ENCODE data around the gene PIK3CD. TPM values are rescaled to one million over a fixed set of nuclear protein-coding genes. Genes with fewer than 3 reads are reported as not detected.
"Not testable (repeated sequence)": the region's sequence is repeated elsewhere in the genome, so short reads cannot be mapped to it uniquely, and the experiment has no call there.

Gene PIK3CD
- total and polyA plus RNA-seq, 7 donors: 0.44 to 2.5 (median 0.93) TPM

- no peak for ATAC-seq
- 93 to 96% (median 95%) methylated on average over 28 of the region's 28 CpGs for WGBS, 3 donors
Observed at GRCh38 chr1:9744106-9744799, 92.7 kb downstream of the PIK3CD start.

GRCh38 chr1:9746211-9746610, 94.7 kb downstream of the PIK3CD start:
- Histone ChIP-seq H3K36me3 (ENCODE audit: insufficient read depth in 1 of 2, low read depth in 1 of 2) (peaks cover 0 to 91% of the 10 kb centered on the region in 2 donors), H3K27me3 (ENCODE audit: insufficient read depth in 3 of 3, low read length in 2 of 3) (no peaks in the 10 kb centered on the region), H3K27ac (no peak overlapping the region), H3K4me3 (no peak overlapping the region), H3K9me3 (no peaks in the 10 kb centered on the region), H3K4me1 (no peaks in the 10 kb centered on the region)
- 86 to 92% (median 92%) methylated on average over 3 of the region's 3 CpGs for WGBS, 3 donors
- intact Hi-C loops (cut with DNase I): no loop called here
- DNase-seq (peak in 1 of 2 donors; percentile 9), ATAC-seq (no peak)
- no peak for TF ChIP-seq CTCF (IDR thresholded peaks at IDR 0.05)

More at GRCh38 chr1:9744106-9744799, 92.7 kb downstream of the PIK3CD start:
- no peak for TF ChIP-seq CTCF (IDR thresholded peaks at IDR 0.05)
- Histone ChIP-seq H3K4me1 (no peaks in the 10 kb centered on the region), H3K4me3 (no peak overlapping the region), H3K27me3 (ENCODE audit: insufficient read depth in 3 of 3, low read length in 2 of 3) (no peaks in the 10 kb centered on the region), H3K36me3 (ENCODE audit: insufficient read depth in 1 of 2, low read depth in 1 of 2) (peaks cover 0 to 91% of the 10 kb centered on the region in 2 donors), H3K27ac (no peak overlapping the region), H3K9me3 (no peaks in the 10 kb centered on the region)
- intact Hi-C loops (cut with DNase I): no loop called here
- DNase-seq: peak in 1 of 2 donors; percentile 23

DNA sequence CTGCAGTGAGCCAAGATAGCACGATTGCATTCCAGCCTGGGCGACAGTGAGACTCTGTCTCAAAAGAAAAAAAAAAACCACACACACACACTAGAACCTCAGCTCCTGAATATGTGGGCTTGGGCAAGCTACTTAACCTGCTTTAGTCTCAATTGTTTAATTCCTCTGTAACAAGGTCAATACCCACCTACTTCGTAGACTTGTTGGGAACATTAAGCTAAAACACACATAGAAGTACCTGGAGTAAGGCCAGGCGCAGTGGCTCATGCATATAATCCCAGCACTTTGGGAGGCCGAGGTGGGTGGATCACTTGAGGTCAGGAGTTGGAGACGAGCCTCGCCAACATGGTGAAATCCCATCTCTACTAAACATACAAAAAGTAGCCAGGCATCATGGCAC, 95.1 kb downstream of the PIK3CD start:
- 84 to 92% (median 85%) methylated on average over 7 of the region's 7 CpGs for WGBS, 3 donors
- DNase-seq: peak in 1 of 2 donors; percentile 3
- no peak for TF ChIP-seq CTCF (IDR thresholded peaks at IDR 0.05)
- no peak overlapping the region for H3K4me3 ChIP-seq
- H3K36me3 ChIP-seq (ENCODE audit: insufficient read depth in 1 of 2, low read depth in 1 of 2): peaks cover 0 to 91% of the 10 kb centered on the region in 2 donors
- no peaks in the 10 kb centered on the region for H3K9me3 ChIP-seq
- intact Hi-C loops (cut with DNase I): no loop called here
- no peaks in the 10 kb centered on the region for H3K4me1 ChIP-seq
- no peak for ATAC-seq
- H3K27ac ChIP-seq: no peak overlapping the region
- no peaks in the 10 kb centered on the region for H3K27me3 ChIP-seq (ENCODE audit: insufficient read depth in 3 of 3, low read length in 2 of 3)

DNA sequence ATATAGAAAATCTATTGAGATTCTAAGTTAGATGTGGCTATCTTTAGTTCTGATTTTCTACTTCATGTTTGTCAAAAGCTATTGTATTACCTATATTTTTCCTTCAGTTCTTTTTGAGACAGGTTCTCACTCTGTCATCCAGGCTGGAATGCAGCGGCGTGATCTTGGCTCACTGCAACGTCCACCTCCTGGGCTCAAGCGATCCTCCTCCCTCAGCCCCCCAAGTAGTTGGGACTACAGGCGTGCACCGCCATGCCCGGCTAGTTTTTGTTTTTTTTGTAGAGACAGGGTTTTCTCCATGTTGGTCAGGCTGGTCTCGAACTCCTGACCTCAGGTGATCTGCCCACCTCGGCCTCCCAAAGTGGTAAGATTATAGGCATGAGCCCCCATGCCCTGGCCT, 96.9 kb downstream of the PIK3CD start:
- H3K4me3 ChIP-seq; intact Hi-C loops (cut with DNase I); ATAC-seq; H3K27me3 ChIP-seq (ENCODE audit: insufficient read depth in 3 of 3, low read length in 2 of 3); H3K4me1 ChIP-seq; H3K9me3 ChIP-seq; H3K27ac ChIP-seq: not testable (repeated sequence)
- DNase-seq: peak in 1 of 2 donors; percentile 21
- 94 to 95% (median 95%) methylated on average over 9 of the region's 9 CpGs for WGBS, 3 donors
- H3K36me3 ChIP-seq (ENCODE audit: insufficient read depth in 1 of 2, low read depth in 1 of 2): peaks cover 0 to 83% of the 10 kb centered on the region in 2 donors

DNA sequence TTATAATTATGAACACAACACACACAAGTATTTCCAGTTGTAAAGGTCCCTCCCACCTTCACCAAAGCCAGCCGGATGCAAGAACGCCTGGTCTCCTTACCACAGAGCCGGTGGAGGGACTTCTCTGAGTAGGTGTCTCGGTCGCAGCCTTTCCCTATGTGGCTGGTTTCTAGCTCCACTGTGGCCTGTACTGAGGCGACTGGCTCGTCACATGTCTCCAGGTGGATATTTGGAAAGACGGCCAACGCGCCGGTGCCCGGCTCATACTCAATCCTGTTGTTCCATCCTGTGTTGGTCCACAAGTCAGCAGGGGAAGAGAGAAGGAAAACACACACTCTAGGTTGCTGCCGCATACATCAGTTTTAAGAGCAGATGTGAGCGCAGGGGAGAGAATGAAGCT, 97.8 kb downstream of the PIK3CD start:
- H3K27me3 ChIP-seq (ENCODE audit: insufficient read depth in 3 of 3, low read length in 2 of 3): no peaks in the 10 kb centered on the region
- peaks cover 0 to 78% of the 10 kb centered on the region in 2 donors for H3K36me3 ChIP-seq (ENCODE audit: insufficient read depth in 1 of 2, low read depth in 1 of 2)
- WGBS, 3 donors: 97 to 98% (median 98%) methylated on average over 14 of the region's 14 CpGs
- no peaks in the 10 kb centered on the region for H3K9me3 ChIP-seq
- DNase-seq (no peak), ATAC-seq (no peak)
- intact Hi-C loops (cut with DNase I): no loop called here
- H3K4me1 ChIP-seq: no peaks in the 10 kb centered on the region
- H3K27ac ChIP-seq: no peak overlapping the region
- no peak for TF ChIP-seq CTCF (IDR thresholded peaks at IDR 0.05)
- H3K4me3 ChIP-seq: no peak overlapping the region
